Endothelial cell of umbilical vein (primary cell): ENCODE measurements around the gene HCST. TPM values are rescaled to one million over a fixed set of nuclear protein-coding genes. Genes with fewer than 3 reads are reported as not detected.

Source experiments
- BruUV-seq: library from RNA; stranded (reverse); fragments of 400-500 nt; replicated peaks from 2 replicates; lab custom pipeline; 2021; lab: Mats Ljungman, UMichigan
- CTCF ChIA-PET: fragments of 300-600, 350-600 bp; sonication (Branson Sonifier 250); formaldehyde crosslinking; loops from one replicate; lab custom pipeline; 2021; ENCODE audit warnings: antibody characterized with exemption, inconsistent platforms; lab: Charles Lee
- POLR2A ChIA-PET: fragments of 300-600, 350-600 bp; sonication (Branson Sonifier 250); formaldehyde crosslinking; loops from one replicate; lab custom pipeline; 2021; ENCODE audit warnings: antibody characterized with exemption, inconsistent platforms; lab: Charles Lee
- DNase-seq: peaks from one replicate; pipeline ENCODE4 v3.0.0-alpha.2; 2011; ENCODE audit warnings: low read depth, low spot score
- FAIRE-seq: peaks from 2 replicates; lab custom pipeline; 2011; peaks lifted over from hg19 to GRCh38; lab: Jason Lieb, UNC
- H2AFZ ChIP-seq: 2 replicates; pipeline ENCODE4 v1.6.0; 2012; ENCODE audit warnings: low read depth, low read length, control low read depth, inconsistent platforms
- H3K27ac ChIP-seq: 2 replicates; pipeline ENCODE4 v1.5.1; 2011; ENCODE audit warnings: low read depth, mild to moderate bottlenecking, control low read depth, low read length, moderate library complexity; ENCODE audit not compliant: insufficient read depth
- H3K27me3 ChIP-seq, 2 experiments: 2 replicates each; pipeline versions ENCODE4 v1.6.0 to v1.6.1; 2011; ENCODE audit warnings: low read length in 2 of 2, mixed read lengths in 1 of 2; ENCODE audit not compliant: control insufficient read depth in 2 of 2, insufficient read depth in 2 of 2
- H3K36me3 ChIP-seq, 2 experiments: 2 replicates in 1 of 2; 3 replicates in 1 of 2; pipeline ENCODE4 v1.5.1; 2011; ENCODE audit warnings: low read length in 2 of 2, mild to moderate bottlenecking in 1 of 2, moderate library complexity in 1 of 2; ENCODE audit not compliant: control insufficient read depth in 2 of 2, insufficient read depth in 2 of 2; ENCODE audit errors: extremely low read depth in 1 of 2
- H3K4me1 ChIP-seq: 3 replicates; pipeline ENCODE4 v1.5.1; 2011; ENCODE audit warnings: mild to moderate bottlenecking, low read length; ENCODE audit not compliant: control insufficient read depth, insufficient read depth; ENCODE audit errors: extremely low read depth
- H3K4me2 ChIP-seq: 2 replicates; pipeline ENCODE4 v1.6.1; 2011; ENCODE audit warnings: low read length, control low read depth, mixed read lengths; ENCODE audit not compliant: insufficient read depth
- H3K4me3 ChIP-seq, 3 experiments: fragments of 200-600 bp in 1 of 3; sonication (generic), shearing (Covaris generic) in 1 of 3; replicated peaks in 1 of 3; 2 replicates each; pipeline ENCODE4 v1.5.1; 2011 to 2016; ENCODE audit warnings: control low read depth in 3 of 3, low read length in 3 of 3, mild to moderate bottlenecking in 2 of 3, inconsistent platforms in 1 of 3, low read depth in 1 of 3, moderate library complexity in 1 of 3; ENCODE audit not compliant: insufficient read depth in 1 of 3
- H3K79me2 ChIP-seq: 2 replicates; pipeline ENCODE4 v1.6.0; 2012; ENCODE audit warnings: low read length, inconsistent platforms; ENCODE audit not compliant: control insufficient read depth, insufficient read depth
- H3K9ac ChIP-seq: replicated peaks from 2 replicates; pipeline ENCODE3; 2011; ENCODE audit warnings: low read length, control low read depth; ENCODE audit not compliant: insufficient read depth; ENCODE audit errors: extremely low read depth
- H3K9me1 ChIP-seq: replicated peaks from 3 replicates; pipeline ENCODE4 v1.6.0; 2011; ENCODE audit warnings: mild to moderate bottlenecking, low read length; ENCODE audit not compliant: control insufficient read depth, insufficient read depth; ENCODE audit errors: extremely low read depth
- H3K9me3 ChIP-seq: replicated peaks from 2 replicates; pipeline ENCODE4 v1.5.1; 2012; ENCODE audit warnings: low read length, inconsistent platforms; ENCODE audit not compliant: control insufficient read depth, insufficient read depth
- H4K20me1 ChIP-seq: replicated peaks from 2 replicates; pipeline ENCODE3; 2011; ENCODE audit warnings: mild to moderate bottlenecking, low read length; ENCODE audit not compliant: control insufficient read depth, insufficient read depth; ENCODE audit errors: extremely low read depth
- EZH2 ChIP-seq: IDR thresholded peaks from 2 replicates; pipeline ENCODE4 v1.6.1; 2012; ENCODE audit warnings: borderline replicate concordance, low read depth, mild to moderate bottlenecking, moderate library complexity, low read length, inconsistent platforms; ENCODE audit not compliant: severe bottlenecking
- FOS ChIP-seq: IDR thresholded peaks from 2 replicates; pipeline ENCODE4 v1.6.1; 2011; ENCODE audit warnings: mild to moderate bottlenecking, low read length, moderate library complexity, borderline replicate concordance; ENCODE audit not compliant: insufficient read depth
- GATA2 ChIP-seq: IDR thresholded peaks from 2 replicates; pipeline ENCODE4 v1.7.0; 2011; ENCODE audit warnings: low read depth, mild to moderate bottlenecking, moderate library complexity, mixed read lengths, low read length; ENCODE audit not compliant: insufficient read length, insufficient read depth
- JUN ChIP-seq: IDR thresholded peaks from 2 replicates; pipeline ENCODE4 v1.6.1; 2011; ENCODE audit warnings: borderline replicate concordance, low read depth; ENCODE audit not compliant: insufficient read length, insufficient read depth
- MYC ChIP-seq: IDR thresholded peaks from one replicate; pipeline ENCODE4 v1.6.1; 2011; ENCODE audit warnings: mild to moderate bottlenecking, low read depth, low read length
- POLR2A ChIP-seq: IDR thresholded peaks from 2 replicates; pipeline ENCODE4 v1.6.1; 2012; ENCODE audit warnings: low read depth, mild to moderate bottlenecking, control low read depth, low read length
- POLR2AphosphoS5 ChIP-seq: IDR thresholded peaks from 2 replicates; pipeline ENCODE4 v1.6.1; 2012; ENCODE audit warnings: low read depth, mild to moderate bottlenecking, control low read depth, low read length, moderate library complexity; ENCODE audit not compliant: insufficient read depth
- dilution Hi-C: fragments of 300-500 bp; cut with MboI; formaldehyde crosslinking; loops from one replicate; pipeline ENCODE4 v1.15.0; 2019; ENCODE audit warnings: low sequenced_read_pairs; ENCODE audit not compliant: extremely low pct_ligation_motif_present
- intact Hi-C: fragments of 100-400 bp; cut with micrococcal nuclease; formaldehyde crosslinking; loops from one replicate; pipeline ENCODE4 v1.10.0; 2022
- polyA plus RNA-seq, 4 experiments: library from polyadenylated mRNA; depleted of rRNA in 3 of 4; stranded (reverse) in 3 of 4; unstranded in 1 of 4; fragments of >200 nt; gene quantifications; 2 replicates each; pipeline versions ENCODE4 v1.2.1 to v1.2.3, GENCODE V29; 2011 to 2012; ENCODE audit warnings: missing spikeins in 1 of 4
- total RNA-seq: library from RNA; stranded (reverse); gene quantifications from 2 replicates; pipeline ENCODE4 v1.2.3, GENCODE V29; 2021
- TF ChIP-seq, protein P1 (sequence below), 2 donors: IDR thresholded peaks; 1 replicate in 1 of 2; 2 replicates in 1 of 2; pipeline ENCODE4 v1.5.1; 2011; ENCODE audit warnings: low read length in 2 of 2, mild to moderate bottlenecking in 2 of 2, moderate library complexity in 2 of 2, control low read depth in 1 of 2, inconsistent platforms in 1 of 2, low read depth in 1 of 2; ENCODE audit not compliant: insufficient read depth in 1 of 2; ENCODE audit errors: extremely low read depth in 1 of 2
- TF ChIP-seq, protein P2 (sequence below): IDR thresholded peaks from 2 replicates; pipeline ENCODE4 v1.6.1; 2011; ENCODE audit not compliant: insufficient read depth, insufficient read length

HCST gene
- total and polyA plus RNA-seq, 2 donors (not counting 3 experiments of a cell fraction or from before 2014, with no cell fraction given), result not detected

DNA sequence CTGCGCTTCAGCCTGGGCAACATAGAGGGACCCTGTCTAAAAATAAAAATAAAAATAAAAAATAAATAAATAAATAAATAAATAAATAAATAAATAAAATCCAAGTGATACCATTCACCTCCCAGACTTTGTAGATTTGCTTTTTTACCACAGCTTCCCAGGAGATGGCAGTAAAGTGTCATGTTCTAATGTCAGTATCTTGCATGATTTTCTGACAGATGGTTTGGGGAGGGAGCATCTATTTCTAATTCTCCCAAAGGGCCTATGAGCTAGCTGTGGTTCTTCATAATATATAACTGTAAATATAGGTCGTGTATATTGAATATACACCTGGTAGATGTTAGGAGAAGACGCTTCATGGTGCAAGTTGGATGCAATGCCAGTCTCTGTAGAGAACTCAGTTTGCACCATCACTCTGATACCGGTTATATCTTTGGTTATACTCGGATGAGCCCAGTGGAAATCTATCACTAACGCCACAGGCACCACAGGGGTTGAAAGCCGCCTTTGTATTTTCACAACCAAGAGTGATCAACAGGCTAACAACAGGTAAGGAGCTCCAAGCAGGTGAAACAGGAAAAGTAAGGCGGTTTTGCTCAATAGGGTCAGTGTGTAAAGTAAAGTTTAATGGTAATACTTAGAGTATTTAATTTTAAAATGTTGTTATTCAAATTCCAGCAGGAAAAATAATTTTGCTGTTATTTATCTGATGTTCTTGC lies 20.1 kb upstream of the HCST start:
- Histone ChIP-seq H3K4me3 (no peak overlapping the region), H3K9me3 (no peaks in the 10 kb centered on the region), H2AFZ (no peak overlapping the region), H3K79me2 (no peaks in the 10 kb centered on the region), H3K9me1 (no peaks in the 10 kb centered on the region), H3K27ac (no peak overlapping the region), H3K27me3 (no peaks in the 10 kb centered on the region), H4K20me1 (no peaks in the 10 kb centered on the region), H3K4me2 (no peak overlapping the region), H3K36me3 (no peaks in the 10 kb centered on the region), H3K9ac (no peak overlapping the region), H3K4me1 (no peaks in the 10 kb centered on the region)
- POLR2A ChIA-PET, result no interaction called here
- peak; percentile 56 for FAIRE-seq
- dilution Hi-C loops, result no loop called here
- CTCF ChIA-PET, result interaction anchor here (1.0 to 4.3 kb wide), 7 partner anchors 9 to 178 kb away, joined by 3 to 38 read pairs (median 4); partner anchors contain the start of gene NFKBID
- intact Hi-C loops, result loop anchor here (1.0 kb wide), 1 partner anchor 49 kb away; no protein-coding TSS in a partner anchor
- BruUV-seq, result no TSS peak
- peak; percentile 77 for DNase-seq
- TF ChIP-seq JUN, result no peak
- TF ChIP-seq, protein P1, sequence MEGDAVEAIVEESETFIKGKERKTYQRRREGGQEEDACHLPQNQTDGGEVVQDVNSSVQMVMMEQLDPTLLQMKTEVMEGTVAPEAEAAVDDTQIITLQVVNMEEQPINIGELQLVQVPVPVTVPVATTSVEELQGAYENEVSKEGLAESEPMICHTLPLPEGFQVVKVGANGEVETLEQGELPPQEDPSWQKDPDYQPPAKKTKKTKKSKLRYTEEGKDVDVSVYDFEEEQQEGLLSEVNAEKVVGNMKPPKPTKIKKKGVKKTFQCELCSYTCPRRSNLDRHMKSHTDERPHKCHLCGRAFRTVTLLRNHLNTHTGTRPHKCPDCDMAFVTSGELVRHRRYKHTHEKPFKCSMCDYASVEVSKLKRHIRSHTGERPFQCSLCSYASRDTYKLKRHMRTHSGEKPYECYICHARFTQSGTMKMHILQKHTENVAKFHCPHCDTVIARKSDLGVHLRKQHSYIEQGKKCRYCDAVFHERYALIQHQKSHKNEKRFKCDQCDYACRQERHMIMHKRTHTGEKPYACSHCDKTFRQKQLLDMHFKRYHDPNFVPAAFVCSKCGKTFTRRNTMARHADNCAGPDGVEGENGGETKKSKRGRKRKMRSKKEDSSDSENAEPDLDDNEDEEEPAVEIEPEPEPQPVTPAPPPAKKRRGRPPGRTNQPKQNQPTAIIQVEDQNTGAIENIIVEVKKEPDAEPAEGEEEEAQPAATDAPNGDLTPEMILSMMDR (IDR thresholded peaks at IDR 0.05; ENCODE audit: extremely low read depth in 1 of 2, insufficient read depth in 1 of 2, low read depth in 1 of 2, low read length in 2 of 2), result peak; percentile 15 to 34

DNA sequence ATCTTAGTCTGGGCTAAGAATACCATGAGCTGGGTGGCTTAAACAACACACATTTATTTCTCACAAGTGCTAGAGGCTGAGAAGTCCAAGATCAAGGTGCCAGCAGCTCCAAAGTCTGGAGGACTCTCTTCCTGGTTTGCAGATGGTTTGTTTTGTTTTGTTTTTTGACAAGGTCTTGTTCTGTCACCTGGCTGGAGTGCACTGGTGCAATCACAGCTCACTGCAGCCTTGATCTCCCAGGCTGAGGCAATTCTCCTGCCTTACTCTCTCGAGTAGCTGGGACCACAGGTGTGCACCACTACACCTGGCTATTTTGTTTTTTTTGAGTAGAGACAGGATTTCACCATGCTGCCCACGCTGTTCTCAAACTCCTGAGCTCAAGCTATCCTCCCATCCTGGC lies 18.4 kb upstream of the HCST start:
- ChIA-PET POLR2A (interaction anchor here (0.7 kb wide), 1 partner anchor 47 kb away, joined by 6 read pairs; no protein-coding TSS in a partner anchor), CTCF (interaction anchor here (1.0 to 4.3 kb wide), 4 partner anchors 9 to 49 kb away, joined by 3 to 38 read pairs (median 4); no protein-coding TSS in a partner anchor)
- no TSS peak for BruUV-seq
- TF ChIP-seq POLR2A, result no peak
- no peak for TF ChIP-seq GATA2
- TF ChIP-seq MYC, result no peak
- TF ChIP-seq, protein P1 (IDR thresholded peaks at IDR 0.05; ENCODE audit: extremely low read depth in 1 of 2, insufficient read depth in 1 of 2, low read depth in 1 of 2, low read length in 2 of 2), result no peak
- TF ChIP-seq, protein P2, sequence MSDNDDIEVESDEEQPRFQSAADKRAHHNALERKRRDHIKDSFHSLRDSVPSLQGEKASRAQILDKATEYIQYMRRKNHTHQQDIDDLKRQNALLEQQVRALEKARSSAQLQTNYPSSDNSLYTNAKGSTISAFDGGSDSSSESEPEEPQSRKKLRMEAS, result no peak
- no peak for TF ChIP-seq FOS
- no peak for TF ChIP-seq JUN
- TF ChIP-seq POLR2AphosphoS5, result no peak
- TF ChIP-seq EZH2, result no peak
- Histone ChIP-seq H3K9me1 (no peaks in the 10 kb centered on the region), H2AFZ (no peak overlapping the region), H4K20me1 (no peaks in the 10 kb centered on the region), H3K79me2 (no peaks in the 10 kb centered on the region), H3K36me3 (peaks cover 0 to 6% of the 10 kb centered on the region in 2 experiments), H3K4me2 (no peak overlapping the region), H3K9ac (no peak overlapping the region), H3K27ac (no peak overlapping the region), H3K4me3 (no peak overlapping the region), H3K4me1 (no peaks in the 10 kb centered on the region), H3K9me3 (no peaks in the 10 kb centered on the region), H3K27me3 (no peaks in the 10 kb centered on the region)
- intact Hi-C loops (no loop called here), dilution Hi-C loops (no loop called here)
- DNase-seq (no peak), FAIRE-seq (no peak)
